ENCODE results near the gene RIMS3. TPM values are rescaled to one million over a fixed set of nuclear protein-coding genes. Genes with fewer than 3 reads are reported as not detected.

Gene RIMS3
- total RNA-seq, 1 donor from 2014 or later, result 26.0 TPM

DNA sequence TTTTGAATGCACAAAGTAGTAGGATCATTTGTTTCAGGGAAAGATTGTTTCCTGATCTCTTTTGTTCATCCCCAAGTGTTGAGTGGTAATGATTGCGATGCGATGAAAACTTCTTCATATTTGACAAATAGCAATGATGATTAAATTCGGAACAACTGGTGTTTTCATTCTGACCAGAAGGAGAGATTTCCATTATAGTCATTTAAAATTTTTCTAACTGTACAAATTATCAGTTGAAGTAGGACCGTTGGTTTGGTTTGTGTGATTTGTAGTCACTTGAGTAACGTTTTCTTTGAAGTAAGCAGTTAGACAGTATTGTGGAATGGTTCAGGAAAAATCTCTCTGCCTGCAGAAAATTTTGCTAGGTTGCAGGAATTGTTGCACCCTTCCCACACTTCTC lies 32.0 kb upstream of the RIMS3 start:
- Mint-ChIP-seq H3K9me3 (ENCODE audit: low read depth) (no peaks in the 10 kb centered on the region), H3K4me3 (ENCODE audit: unreplicated experiment) (no peak overlapping the region), H3K4me1 (ENCODE audit: low read depth) (peaks cover 30% of the 10 kb centered on the region), H3K36me3 (ENCODE audit: low read depth) (no peaks in the 10 kb centered on the region), H3K27ac (ENCODE audit: unreplicated experiment) (no peak overlapping the region), H3K27me3 (ENCODE audit: low read depth) (no peaks in the 10 kb centered on the region)
- no peak for DNase-seq (ENCODE audit: low spot score)
- TF ChIP-seq, protein P1, sequence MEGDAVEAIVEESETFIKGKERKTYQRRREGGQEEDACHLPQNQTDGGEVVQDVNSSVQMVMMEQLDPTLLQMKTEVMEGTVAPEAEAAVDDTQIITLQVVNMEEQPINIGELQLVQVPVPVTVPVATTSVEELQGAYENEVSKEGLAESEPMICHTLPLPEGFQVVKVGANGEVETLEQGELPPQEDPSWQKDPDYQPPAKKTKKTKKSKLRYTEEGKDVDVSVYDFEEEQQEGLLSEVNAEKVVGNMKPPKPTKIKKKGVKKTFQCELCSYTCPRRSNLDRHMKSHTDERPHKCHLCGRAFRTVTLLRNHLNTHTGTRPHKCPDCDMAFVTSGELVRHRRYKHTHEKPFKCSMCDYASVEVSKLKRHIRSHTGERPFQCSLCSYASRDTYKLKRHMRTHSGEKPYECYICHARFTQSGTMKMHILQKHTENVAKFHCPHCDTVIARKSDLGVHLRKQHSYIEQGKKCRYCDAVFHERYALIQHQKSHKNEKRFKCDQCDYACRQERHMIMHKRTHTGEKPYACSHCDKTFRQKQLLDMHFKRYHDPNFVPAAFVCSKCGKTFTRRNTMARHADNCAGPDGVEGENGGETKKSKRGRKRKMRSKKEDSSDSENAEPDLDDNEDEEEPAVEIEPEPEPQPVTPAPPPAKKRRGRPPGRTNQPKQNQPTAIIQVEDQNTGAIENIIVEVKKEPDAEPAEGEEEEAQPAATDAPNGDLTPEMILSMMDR (IDR thresholded peaks at IDR 0.05), result no peak

DNA sequence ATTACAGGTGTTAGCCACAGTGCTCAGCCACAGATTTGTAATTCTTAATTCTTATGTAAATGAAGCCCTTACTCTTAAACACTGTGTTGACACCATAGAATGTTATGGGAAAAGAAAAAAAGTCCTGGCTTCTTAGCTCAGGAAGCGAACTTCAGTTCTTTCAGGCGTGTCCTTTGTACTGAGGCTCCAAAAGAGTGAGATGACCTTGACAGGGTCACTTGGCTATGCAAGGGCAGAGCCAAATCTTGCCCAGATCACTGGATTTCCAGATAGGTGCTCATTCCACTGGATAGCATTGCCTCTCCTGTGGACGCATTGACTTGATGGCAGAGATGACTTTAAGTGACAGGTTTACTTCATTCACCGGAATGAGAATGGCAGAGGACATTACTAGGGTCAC lies 30.8 kb upstream of the RIMS3 start:
- H3K4me3 Mint-ChIP-seq (ENCODE audit: unreplicated experiment), result no peak overlapping the region
- H3K27ac Mint-ChIP-seq (ENCODE audit: unreplicated experiment), result no peak overlapping the region

DNA sequence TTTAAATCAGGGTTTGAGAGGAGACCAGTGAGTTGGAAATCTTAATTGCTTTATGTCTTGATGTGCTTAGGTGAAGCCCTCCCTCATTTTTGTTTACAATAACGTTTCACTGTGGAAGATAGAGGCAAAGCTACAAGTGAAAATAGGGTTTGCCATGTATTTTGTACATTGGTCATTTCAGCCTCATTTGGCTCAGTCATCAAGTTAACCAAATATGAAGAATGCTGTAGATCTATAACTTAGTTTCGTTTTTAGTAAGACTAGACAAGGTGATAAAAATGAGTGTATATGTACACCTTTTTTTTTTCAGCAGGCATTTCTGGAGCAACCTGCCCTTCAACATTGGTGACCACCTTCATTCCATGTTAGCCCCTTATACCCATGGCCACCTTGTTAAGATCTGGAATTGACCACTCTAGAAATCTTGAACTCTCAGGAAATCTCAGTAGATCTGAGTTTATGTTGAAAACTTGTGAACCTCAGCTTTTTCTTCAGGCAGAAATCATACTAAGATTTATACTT lies 28.9 kb upstream of the RIMS3 start:
- Mint-ChIP-seq H3K4me1 (ENCODE audit: low read depth) (peaks cover 47% of the 10 kb centered on the region), H3K4me3 (ENCODE audit: unreplicated experiment) (no peak overlapping the region), H3K9me3 (ENCODE audit: low read depth) (no peaks in the 10 kb centered on the region), H3K27ac (ENCODE audit: unreplicated experiment) (no peak overlapping the region), H3K36me3 (ENCODE audit: low read depth) (no peaks in the 10 kb centered on the region), H3K27me3 (ENCODE audit: low read depth) (no peaks in the 10 kb centered on the region)
- TF ChIP-seq, protein P1 (IDR thresholded peaks at IDR 0.05), result no peak
- no peak for DNase-seq (ENCODE audit: low spot score)

More for the DNA sequence above, 30.8 kb upstream of the RIMS3 start:
- TF ChIP-seq, protein P1 (IDR thresholded peaks at IDR 0.05), result no peak
- peaks cover 36% of the 10 kb centered on the region for H3K4me1 Mint-ChIP-seq (ENCODE audit: low read depth)
- no peak for DNase-seq (ENCODE audit: low spot score)
- H3K36me3 Mint-ChIP-seq (ENCODE audit: low read depth), result no peaks in the 10 kb centered on the region
- no peaks in the 10 kb centered on the region for H3K27me3 Mint-ChIP-seq (ENCODE audit: low read depth)
- H3K9me3 Mint-ChIP-seq (ENCODE audit: low read depth), result no peaks in the 10 kb centered on the region

DNA sequence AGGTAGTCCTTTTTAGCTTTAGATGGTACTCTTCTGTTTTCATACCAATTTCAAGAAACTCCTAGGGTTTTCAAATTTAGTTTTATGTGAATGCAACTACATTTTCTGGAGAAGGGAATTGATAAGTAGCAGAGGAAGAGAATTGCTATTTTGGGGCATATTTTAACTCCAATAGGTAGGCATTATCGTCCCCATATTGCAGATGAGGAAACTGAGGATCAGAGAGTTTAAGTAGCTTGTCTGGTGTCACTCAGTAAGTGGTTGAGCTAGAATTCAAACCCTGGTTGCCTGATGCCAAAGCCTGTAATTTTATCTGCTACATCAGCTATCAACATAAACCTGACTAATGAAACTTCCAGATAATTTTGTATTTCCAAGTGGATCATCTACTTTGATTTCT lies 27.9 kb upstream of the RIMS3 start:
- H3K4me3 Mint-ChIP-seq (ENCODE audit: unreplicated experiment), result no peak overlapping the region
- TF ChIP-seq, protein P1 (IDR thresholded peaks at IDR 0.05), result no peak
- peak overlapping the region; percentile 4 for H3K27ac Mint-ChIP-seq (ENCODE audit: unreplicated experiment)
- H3K9me3 Mint-ChIP-seq (ENCODE audit: low read depth), result no peaks in the 10 kb centered on the region
- H3K4me1 Mint-ChIP-seq (ENCODE audit: low read depth), result peaks cover 39% of the 10 kb centered on the region
- no peak for DNase-seq (ENCODE audit: low spot score)
- H3K36me3 Mint-ChIP-seq (ENCODE audit: low read depth), result no peaks in the 10 kb centered on the region
- H3K27me3 Mint-ChIP-seq (ENCODE audit: low read depth), result no peaks in the 10 kb centered on the region

DNA sequence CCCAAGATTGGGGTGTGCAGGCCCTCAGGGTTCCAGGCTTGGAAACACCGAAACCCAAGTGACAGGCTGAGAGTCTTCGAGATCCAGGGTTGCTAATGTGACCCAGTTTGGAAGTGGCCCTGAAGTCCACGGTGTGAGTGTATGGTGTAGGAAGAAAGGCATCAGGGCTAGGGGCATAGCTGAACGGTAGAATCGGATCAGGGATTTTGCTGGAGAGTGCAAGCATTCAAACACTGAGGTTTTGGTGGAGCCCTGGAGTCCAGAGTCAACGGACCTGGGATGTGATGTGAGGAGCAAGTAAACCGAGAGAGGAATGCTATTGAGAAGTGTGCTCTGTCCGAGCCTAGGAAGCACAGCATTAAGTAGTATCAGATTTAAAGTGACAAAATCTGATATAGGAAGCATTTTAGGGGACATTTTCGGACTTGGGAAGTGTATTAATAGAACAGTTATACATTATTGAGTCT lies 27.0 kb upstream of the RIMS3 start:
- peaks cover 3% of the 10 kb centered on the region for H3K36me3 Mint-ChIP-seq (ENCODE audit: low read depth)
- no peaks in the 10 kb centered on the region for H3K9me3 Mint-ChIP-seq (ENCODE audit: low read depth)
- peak overlapping the region; percentile 95 for H3K27ac Mint-ChIP-seq (ENCODE audit: unreplicated experiment)
- DNase-seq (ENCODE audit: low spot score), result no peak
- TF ChIP-seq, protein P1 (IDR thresholded peaks at IDR 0.05), result peak; percentile 11
- H3K27me3 Mint-ChIP-seq (ENCODE audit: low read depth), result no peaks in the 10 kb centered on the region
- peaks cover 39% of the 10 kb centered on the region for H3K4me1 Mint-ChIP-seq (ENCODE audit: low read depth)
- peak overlapping the region; percentile 96 for H3K4me3 Mint-ChIP-seq (ENCODE audit: unreplicated experiment)
